Measurements from ENCODE around the gene GPR142.

The GPR142 gene

GRCh38 chr17:74368341-74369081 is 1.2 kb downstream of the GPR142 start:
- in situ Hi-C loops (cut with MboI; ENCODE audit: low sequenced_read_pairs): no loop called here

- in situ Hi-C loops (cut with MboI; ENCODE audit: low sequenced_read_pairs): no loop called here
These were observed 1.9 kb downstream of the GPR142 start for GRCh38 chr17:74369221-74369620.

GRCh38 chr17:74369665-74370490 is 2.6 kb downstream of the GPR142 start:
- in situ Hi-C loops (cut with MboI; ENCODE audit: low sequenced_read_pairs): no loop called here

- in situ Hi-C loops (cut with MboI; ENCODE audit: low sequenced_read_pairs): no loop called here
These were observed 4.4 kb downstream of the GPR142 start for GRCh38 chr17:74371653-74372147.

- in situ Hi-C loops (cut with MboI; ENCODE audit: low sequenced_read_pairs): no loop called here
These were observed 5.1 kb downstream of the GPR142 start for GRCh38 chr17:74372426-74372825.

- in situ Hi-C loops (cut with MboI; ENCODE audit: low sequenced_read_pairs): no loop called here
These were observed 6.7 kb downstream of the GPR142 start for GRCh38 chr17:74373838-74374606.

GRCh38 chr17:74374858-74375257 is 7.6 kb downstream of the GPR142 start:
- in situ Hi-C loops (cut with MboI; ENCODE audit: low sequenced_read_pairs): no loop called here

GRCh38 chr17:74379495-74380085 is 12.3 kb downstream of the GPR142 start:
- in situ Hi-C loops (cut with MboI; ENCODE audit: low sequenced_read_pairs): no loop called here

GRCh38 chr17:74380086-74380958 is 13.0 kb downstream of the GPR142 start:
- in situ Hi-C loops (cut with MboI; ENCODE audit: low sequenced_read_pairs): no loop called here

GRCh38 chr17:74380959-74381808 is 13.9 kb downstream of the GPR142 start:
- in situ Hi-C loops (cut with MboI; ENCODE audit: low sequenced_read_pairs): no loop called here

- in situ Hi-C loops (cut with MboI; ENCODE audit: low sequenced_read_pairs): no loop called here
These were observed 15.8 kb downstream of the GPR142 start for GRCh38 chr17:74383141-74383540.

GRCh38 chr17:74385201-74385600 is 17.9 kb downstream of the GPR142 start:
- in situ Hi-C loops (cut with MboI; ENCODE audit: low sequenced_read_pairs): no loop called here

- in situ Hi-C loops (cut with MboI; ENCODE audit: low sequenced_read_pairs): no loop called here
These were observed 19.1 kb downstream of the GPR142 start for GRCh38 chr17:74386386-74386785.

- in situ Hi-C loops (cut with MboI; ENCODE audit: low sequenced_read_pairs): no loop called here
These were observed 20.3 kb downstream of the GPR142 start for GRCh38 chr17:74387365-74388218.

GRCh38 chr17:74389084-74389753 is 21.9 kb downstream of the GPR142 start:
- in situ Hi-C loops (cut with MboI; ENCODE audit: low sequenced_read_pairs): no loop called here

- in situ Hi-C loops (cut with MboI; ENCODE audit: low sequenced_read_pairs): no loop called here
These were observed 22.8 kb downstream of the GPR142 start for GRCh38 chr17:74389937-74390679.
